GM18867 (cell line): ENCODE results near the gene FMOD.

Source experiments
- ATAC-seq: cut with Tn5 transposase; IDR thresholded peaks from one replicate; pipeline ENCODE4 v1.9.1; 2021; ENCODE audit warnings: mild to moderate bottlenecking, moderate library complexity; ENCODE audit not compliant: unreplicated experiment

The FMOD gene

GRCh38 chr1:203351037-203351625 lies at the start of gene FMOD:
TSS of gene FMOD (minus strand) at chr1:203351122. CDS start at chr1:203348270, 2,852 bp downstream.
- ATAC-seq, result no peak

- no peak for ATAC-seq
Measured at GRCh38 chr1:203396595-203397194, 45.8 kb upstream of the FMOD start.

GRCh38 chr1:203395751-203396150 lies 44.8 kb upstream of the FMOD start:
- ATAC-seq, result no peak

GRCh38 chr1:203390298-203390697 lies 39.4 kb upstream of the FMOD start:
- no peak for ATAC-seq

GRCh38 chr1:203388683-203389082 lies 37.8 kb upstream of the FMOD start:
- ATAC-seq, result no peak

- no peak for ATAC-seq
Measured at GRCh38 chr1:203382026-203382425, 31.1 kb upstream of the FMOD start.

- ATAC-seq, result peak; percentile 45
Measured at GRCh38 chr1:203381151-203381751, 30.3 kb upstream of the FMOD start.

- no peak for ATAC-seq
Measured at GRCh38 chr1:203380420-203381150, 29.7 kb upstream of the FMOD start.

- no peak for ATAC-seq
Measured at GRCh38 chr1:203379825-203380224, 28.9 kb upstream of the FMOD start.

- no peak for ATAC-seq
Measured at GRCh38 chr1:203378556-203379245, 27.8 kb upstream of the FMOD start.

- no peak for ATAC-seq
Measured at GRCh38 chr1:203373991-203374390, 23.1 kb upstream of the FMOD start.

- ATAC-seq, result no peak
Measured at GRCh38 chr1:203373002-203373401, 22.1 kb upstream of the FMOD start.

GRCh38 chr1:203371288-203371687 lies 20.4 kb upstream of the FMOD start:
- no peak for ATAC-seq

GRCh38 chr1:203369666-203370065 lies 18.7 kb upstream of the FMOD start:
- no peak for ATAC-seq

- no peak for ATAC-seq
Measured at GRCh38 chr1:203368624-203369451, 17.9 kb upstream of the FMOD start.

- ATAC-seq, result no peak
Measured at GRCh38 chr1:203367057-203367456, 16.1 kb upstream of the FMOD start.

GRCh38 chr1:203366476-203366875 lies 15.6 kb upstream of the FMOD start:
- ATAC-seq, result no peak

GRCh38 chr1:203364806-203365205 lies 13.9 kb upstream of the FMOD start:
- no peak for ATAC-seq

GRCh38 chr1:203364094-203364801 lies 13.3 kb upstream of the FMOD start:
- no peak for ATAC-seq

GRCh38 chr1:203362720-203363025 lies 11.8 kb upstream of the FMOD start:
- ATAC-seq, result no peak
